GM19023 (cell line): Measurements from ENCODE around the gene CSRP3.

Experiments used
- ATAC-seq: cut with Tn5 transposase; IDR thresholded peaks from one replicate; pipeline ENCODE4 v1.9.1; 2021; ENCODE audit warnings: mild to moderate bottlenecking, moderate library complexity; ENCODE audit not compliant: unreplicated experiment

Gene CSRP3

DNA sequence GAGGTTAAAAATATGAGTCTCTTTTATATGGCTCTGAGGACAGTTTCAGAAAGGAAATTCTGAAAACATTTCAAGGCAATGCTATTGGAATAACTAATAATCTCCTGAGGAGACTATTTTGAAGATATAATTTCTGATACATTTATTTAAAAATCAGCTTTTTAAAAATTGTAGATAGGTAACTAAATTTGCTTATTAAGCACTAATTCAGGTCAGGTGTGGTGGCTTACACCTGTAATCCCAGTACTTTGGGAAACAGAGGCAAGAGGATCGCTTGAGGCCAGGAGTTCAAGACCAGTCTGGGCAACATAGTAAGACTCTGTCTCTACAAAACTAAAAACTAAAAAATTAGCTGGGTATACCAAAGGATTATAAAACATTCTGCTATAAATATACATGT lies 67.8 kb downstream of the CSRP3 start:
- ATAC-seq, result no peak
